GM12872 (cell line): ENCODE results near the gene OLAH.

Experiments
- TF ChIP-seq, protein P1 (sequence below): IDR thresholded peaks from 3 replicates; pipeline ENCODE4 v1.5.1; 2011; ENCODE audit warnings: low read depth, mild to moderate bottlenecking, low read length, moderate library complexity; ENCODE audit not compliant: insufficient read depth

The OLAH gene

DNA sequence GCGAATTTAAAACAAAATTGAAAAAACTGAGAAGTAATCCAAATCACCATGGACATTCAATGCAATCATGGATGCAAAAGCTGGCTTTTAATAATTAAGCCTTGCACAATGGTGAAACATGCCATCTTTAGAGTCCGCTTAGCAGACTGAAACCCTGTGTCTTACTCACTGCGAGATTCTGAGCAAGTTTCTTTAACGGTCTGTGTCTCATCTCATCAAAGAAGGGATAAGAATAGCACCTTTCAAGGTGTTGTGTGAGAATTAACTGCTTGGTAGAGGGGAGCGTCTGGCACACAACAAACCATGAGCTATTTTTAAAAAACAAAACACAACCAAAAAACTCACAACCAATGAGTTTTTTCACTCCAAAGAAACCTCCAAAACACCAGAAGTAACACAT lies 23.4 kb downstream of the OLAH start:
- TF ChIP-seq, protein P1, sequence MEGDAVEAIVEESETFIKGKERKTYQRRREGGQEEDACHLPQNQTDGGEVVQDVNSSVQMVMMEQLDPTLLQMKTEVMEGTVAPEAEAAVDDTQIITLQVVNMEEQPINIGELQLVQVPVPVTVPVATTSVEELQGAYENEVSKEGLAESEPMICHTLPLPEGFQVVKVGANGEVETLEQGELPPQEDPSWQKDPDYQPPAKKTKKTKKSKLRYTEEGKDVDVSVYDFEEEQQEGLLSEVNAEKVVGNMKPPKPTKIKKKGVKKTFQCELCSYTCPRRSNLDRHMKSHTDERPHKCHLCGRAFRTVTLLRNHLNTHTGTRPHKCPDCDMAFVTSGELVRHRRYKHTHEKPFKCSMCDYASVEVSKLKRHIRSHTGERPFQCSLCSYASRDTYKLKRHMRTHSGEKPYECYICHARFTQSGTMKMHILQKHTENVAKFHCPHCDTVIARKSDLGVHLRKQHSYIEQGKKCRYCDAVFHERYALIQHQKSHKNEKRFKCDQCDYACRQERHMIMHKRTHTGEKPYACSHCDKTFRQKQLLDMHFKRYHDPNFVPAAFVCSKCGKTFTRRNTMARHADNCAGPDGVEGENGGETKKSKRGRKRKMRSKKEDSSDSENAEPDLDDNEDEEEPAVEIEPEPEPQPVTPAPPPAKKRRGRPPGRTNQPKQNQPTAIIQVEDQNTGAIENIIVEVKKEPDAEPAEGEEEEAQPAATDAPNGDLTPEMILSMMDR, result no peak

DNA sequence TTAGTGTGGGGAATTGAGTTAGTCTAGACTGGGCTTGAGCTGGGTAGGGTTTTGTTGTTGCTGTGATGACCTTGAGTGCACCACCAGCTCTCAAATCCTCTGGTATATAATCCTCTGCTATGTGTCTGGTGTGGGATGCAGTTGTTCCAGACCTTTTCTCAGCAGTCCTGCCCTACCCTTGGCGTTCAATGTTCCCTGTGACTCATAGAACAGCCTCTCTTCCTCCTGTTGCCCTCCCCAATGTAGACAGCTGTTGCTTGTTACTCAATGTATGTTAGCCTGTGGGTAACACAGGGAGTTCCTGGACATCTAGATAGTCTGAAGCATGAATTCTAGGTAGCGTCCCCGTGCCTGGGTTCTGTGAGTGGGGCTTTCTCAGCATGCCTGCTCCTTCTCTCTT lies 25.1 kb downstream of the OLAH start:
- TF ChIP-seq, protein P1, result no peak

DNA sequence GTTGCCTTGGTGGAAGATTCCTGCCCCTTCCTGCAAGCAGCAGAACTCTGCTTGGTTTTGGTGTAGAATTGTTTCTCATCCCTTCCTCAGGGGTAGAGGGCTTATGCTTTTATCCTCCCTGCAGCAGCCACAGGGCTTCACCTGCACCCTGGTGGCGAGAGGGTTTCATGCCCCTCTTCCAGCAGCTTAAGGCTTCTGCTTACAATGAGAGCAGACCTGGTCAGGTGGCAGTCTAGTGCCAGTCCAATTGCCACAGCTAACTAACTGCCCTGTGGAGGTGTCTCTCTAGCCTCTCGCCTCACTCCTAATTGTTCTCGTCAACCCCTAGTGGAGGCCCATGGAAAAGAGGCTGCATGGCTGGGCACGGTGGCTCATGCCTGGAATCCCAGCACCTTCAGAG lies 25.5 kb downstream of the OLAH start:
- TF ChIP-seq, protein P1, result no peak

DNA sequence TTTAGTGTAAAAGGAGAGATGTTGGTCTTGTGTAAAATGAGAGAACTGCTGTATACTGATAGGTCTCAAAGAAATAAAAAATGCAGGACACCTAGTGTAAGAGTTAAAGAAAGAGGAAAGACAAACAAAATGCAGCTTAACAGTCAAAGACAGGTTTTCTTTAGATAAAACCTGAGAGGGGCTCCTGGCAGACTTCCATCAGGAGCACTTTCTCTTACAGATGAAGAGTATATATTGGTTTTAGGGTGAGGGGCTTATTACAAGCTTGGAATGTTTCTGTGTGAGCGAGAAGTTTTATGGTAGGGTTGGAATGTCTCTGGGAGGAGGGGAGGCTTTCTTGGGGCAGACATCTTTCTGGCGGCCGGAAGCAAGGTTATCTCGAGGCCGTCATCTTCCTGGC lies 28.6 kb downstream of the OLAH start:
- TF ChIP-seq, protein P1, result no peak

DNA sequence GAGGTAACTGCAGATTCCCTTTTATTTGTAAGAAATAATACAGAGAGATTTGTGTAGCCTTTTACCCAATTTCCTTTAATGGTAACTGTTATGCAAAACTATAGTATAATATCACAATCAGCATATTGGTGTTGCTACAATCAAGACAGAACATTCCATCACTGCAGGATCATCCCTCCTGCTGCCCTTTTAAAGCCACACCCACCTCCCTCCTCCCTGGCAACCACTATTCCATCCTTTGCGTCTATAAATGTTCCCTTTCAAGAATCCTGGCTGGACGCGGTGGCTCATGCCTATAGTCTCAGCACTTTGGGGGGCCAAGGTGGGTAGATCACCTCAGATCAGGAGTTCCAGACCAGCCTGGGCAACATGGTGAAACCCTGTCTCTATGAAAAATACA lies 31.7 kb downstream of the OLAH start:
- TF ChIP-seq, protein P1, result no peak

DNA sequence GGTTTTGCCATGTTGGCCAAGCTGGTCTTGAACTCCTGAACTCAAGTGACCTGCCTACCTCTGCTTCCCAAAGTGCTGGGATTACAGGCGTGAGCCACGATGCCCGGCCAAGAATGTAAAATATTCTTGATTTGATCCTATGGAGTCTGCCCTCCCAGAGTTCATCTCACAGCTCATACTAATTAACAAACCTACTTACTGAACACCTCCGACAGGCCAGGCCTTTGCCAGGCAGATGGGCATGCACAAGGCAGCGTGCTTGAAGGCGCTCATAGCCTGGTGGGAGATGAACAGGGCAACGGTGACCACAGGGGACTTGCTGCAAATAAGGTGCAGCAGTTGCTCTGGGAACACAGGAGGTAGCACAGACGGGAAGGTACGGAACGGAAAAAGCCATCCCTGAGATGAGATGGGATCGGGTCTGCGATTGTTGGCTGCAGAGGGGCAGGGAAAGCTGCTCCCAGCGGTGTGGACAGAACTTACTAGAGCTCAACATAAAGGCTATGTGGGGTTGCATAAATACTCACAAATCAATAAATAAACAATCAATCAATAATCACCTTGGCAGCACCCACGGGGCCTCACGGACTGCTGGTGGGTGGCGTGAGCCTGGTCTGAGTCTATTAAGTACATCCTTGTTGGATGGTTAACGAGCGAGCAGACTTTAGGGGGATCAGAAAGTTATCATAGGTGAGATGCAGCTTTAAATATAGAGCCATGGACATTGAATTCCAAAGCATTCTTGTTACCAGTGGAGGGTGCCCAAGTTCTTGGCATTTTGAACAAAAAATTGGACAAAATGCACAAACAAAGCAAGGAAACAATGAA lies 40.1 kb downstream of the OLAH start:
- TF ChIP-seq, protein P1, result no peak

DNA sequence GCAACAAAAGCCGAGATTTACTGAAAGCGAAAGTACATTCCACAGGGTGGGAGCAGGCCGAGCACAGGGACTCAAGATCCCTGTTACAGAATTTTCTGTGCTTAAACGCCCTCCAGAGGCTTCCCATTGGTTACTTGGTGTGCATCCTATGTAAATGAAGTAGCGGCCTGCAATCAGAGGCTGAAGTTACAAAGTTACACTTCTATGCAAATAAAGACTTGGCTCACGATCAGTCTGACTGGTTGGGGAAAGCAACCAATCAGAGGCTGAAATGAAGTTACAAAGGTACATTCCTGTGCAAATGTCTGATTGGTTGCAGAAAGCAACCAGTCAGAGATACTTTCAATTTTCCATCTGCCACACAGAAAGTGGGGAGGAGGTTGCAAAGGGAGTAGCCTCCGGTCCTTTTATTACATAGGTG lies 40.8 kb downstream of the OLAH start:
- TF ChIP-seq, protein P1, result no peak
